Stimulated activated CD4-positive, alpha-beta T cell treated with anti-CD3 and anti-CD28 coated beads, Interleukin-15, amount 100 ng/mL, for 1 hour (primary cell): Measurements from ENCODE around the gene ANKRD44.

Experiments used
- DNase-seq, 2 donors: peaks; one replicate each; pipeline ENCODE4 v3.0.0-alpha.2; 2020; ENCODE audit warnings: low read depth in 1 of 2, low spot score in 1 of 2

The ANKRD44 gene

DNA sequence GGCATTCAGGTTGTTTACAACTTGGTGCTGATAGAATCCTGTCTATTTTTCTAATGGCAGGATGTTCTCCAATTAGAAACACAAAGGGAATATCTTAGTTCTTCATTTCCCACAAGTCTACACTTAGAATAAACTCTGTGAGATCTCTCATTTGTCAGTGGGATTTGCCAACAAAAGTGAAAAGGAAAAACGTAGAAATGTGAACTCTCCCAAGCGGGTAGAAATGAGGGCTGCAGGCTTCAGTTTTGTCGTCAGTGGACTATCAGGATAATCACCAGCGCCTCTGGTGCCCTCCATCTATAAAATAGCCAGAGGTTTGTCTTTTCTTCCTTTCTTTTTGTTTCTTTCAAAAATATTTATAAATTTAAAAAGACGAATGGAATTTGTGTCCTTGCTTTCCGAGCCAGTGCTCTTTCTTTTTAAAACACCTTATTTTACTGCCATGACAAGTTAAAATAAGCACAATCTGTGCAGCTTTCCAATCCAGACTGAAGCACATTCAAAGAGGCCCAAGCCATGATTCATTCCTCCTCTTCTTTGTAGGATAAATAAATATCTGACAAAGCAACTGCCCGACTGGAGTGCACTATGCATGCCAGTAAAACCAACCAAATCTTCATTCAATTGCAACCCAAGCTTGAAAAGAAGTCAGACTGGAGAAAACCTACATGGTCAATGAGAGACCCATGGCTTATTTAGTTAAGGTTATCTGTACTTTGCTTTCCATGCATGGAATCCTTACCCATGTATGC is 185.8 kb downstream of the ANKRD44 start:
- no peak for DNase-seq

DNA sequence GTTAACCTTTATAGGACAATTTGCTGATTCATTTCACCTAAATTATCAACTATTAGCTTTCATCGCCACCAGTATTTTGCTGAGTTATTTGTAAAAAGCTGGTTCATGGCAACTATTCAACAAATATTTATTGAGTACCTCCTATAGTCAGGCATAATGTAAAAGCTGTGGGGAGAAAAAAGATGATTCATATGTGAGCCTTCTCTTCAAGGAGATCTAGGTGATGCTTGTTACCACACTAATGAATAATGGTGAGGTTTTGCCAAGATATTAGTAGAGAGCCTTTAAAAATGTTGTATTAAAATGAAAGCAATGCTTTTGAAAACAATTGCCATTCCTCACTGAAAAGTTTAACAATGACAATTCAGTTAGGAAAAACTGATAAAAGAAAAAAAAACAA is 187.8 kb downstream of the ANKRD44 start:
- no peak for DNase-seq

DNA sequence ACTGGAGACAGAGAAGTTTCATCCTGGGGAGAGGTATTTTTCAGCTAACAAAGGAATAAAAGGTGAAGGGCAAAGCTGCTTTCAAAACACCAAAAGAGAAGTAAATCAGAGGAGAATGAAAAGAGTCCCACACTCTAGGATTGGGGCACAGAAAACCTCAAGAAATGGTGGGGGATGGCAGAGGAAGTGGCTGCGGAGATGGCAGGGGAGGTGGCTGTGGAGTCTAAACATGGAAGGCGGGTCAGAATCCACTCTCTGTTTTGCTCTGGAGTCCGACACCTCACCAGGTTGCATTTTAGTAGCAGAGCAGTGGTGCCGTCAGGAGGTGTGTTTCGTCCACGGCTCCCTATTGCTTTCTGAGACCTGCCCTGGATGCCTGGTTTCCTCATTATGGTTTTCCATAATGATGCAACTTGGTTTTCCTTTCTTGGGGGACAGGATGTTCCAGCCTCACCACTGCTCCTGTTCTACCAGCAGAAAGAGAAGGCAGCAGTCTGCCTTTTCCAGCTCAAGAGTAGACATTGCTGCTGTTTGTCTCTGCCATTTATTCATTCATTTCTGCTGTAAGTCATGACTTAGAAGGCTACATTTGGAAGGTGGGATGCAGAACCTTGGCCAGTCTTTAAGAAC is 188.7 kb downstream of the ANKRD44 start:
- no peak for DNase-seq

DNA sequence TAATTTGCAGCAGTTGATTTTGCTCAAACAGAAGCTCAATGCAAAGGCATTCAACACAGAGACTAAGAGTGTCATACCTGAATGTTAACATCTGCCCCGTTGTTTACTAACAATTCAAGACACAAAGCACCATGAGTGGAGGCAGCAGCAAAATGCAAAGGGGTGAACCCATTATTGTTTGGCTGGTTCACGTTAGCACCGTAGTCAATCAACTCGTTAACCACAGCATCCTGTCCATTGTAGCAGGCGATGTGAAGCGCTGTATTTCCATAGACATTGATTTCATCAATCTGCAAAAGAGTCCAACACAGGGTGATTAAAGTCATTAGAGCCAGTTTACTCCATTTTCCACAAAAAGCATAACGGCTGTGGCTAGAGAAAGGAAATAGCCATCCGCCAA is 189.3 kb downstream of the ANKRD44 start:
- no peak for DNase-seq

DNA sequence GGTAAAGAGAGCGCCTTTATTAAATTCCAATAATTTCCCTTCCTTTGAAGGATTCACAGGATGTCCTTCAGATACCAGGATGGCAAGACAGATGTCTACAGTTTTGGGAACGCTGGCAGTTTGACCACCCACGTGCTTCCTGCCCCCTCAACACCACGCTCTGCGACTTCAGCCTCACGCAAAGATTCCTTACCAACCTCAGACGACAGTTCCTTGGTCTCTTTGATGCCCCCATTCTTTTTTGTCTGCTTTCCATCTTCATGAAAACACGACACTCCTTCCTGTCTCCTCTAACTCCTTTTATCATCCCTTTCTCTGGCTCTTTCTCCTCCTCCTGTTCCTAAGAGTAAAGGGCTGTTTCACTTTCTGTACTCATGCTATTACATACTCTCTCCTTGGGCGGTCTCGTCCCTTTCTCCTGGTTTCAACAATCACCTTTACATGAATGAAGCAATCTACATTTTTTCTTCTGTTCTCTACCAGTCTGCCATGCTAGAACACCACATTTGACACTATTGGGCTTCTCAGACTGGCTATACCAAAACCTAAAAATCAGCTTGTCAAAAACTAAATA is 194.2 kb downstream of the ANKRD44 start:
- no peak for DNase-seq

DNA sequence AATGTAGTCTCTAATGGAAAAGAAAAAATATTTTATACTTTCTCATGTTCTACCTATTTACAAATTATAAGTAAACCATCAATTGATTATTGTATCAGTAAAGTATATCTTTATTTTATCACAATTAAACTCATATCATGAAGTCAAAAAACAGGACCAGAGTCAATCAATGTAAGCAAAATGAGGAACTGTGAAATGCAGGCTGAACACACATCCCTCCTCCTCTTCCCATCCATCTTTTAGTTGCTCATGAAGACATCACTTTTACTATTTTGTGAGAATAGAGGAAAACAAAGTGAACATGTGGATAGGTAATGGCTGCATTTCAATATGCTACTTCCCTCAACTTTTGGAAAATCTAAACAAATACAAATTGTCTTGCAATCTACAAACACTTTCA is 195.3 kb downstream of the ANKRD44 start:
- DNase-seq, result no peak

DNA sequence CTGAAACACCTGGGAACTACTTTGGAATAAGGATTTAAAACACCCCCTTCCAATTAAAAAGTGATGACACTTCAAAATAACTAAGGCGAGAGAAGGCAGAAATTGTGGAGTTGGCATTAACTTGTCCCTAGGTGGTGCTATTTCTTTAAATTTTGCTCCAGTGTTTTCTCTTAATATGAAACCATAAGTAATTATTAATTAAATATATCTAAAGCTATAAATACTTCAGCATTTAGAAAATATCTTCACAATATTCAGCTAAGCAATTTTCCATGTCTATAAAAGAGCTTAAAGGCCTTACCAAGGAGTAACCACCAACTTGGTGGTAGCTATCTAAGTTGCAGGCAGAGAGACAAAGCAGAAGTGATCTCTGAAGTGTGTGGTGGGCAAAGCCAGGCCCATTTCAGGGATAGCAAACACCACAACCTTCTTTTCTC is 197.3 kb downstream of the ANKRD44 start:
- DNase-seq, result no peak

DNA sequence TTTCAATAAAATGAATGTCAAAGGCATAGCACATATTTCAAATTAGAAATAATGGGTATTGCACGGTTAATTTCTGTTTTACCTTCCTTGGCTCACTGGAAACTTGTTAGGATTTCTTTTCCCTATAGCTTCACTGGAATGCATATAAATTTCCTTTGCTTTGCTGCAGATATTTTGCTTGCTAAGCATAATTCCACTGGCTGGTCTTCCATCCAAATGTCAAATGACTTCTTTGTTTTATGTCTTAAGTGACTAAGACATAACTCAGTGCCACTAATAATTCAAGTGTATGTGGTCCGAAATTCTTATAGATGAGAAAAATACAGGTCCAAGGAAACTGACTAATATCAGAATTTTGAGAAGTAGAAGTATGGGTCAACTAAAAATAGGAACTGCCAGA is 201.3 kb downstream of the ANKRD44 start:
- DNase-seq, result no peak

DNA sequence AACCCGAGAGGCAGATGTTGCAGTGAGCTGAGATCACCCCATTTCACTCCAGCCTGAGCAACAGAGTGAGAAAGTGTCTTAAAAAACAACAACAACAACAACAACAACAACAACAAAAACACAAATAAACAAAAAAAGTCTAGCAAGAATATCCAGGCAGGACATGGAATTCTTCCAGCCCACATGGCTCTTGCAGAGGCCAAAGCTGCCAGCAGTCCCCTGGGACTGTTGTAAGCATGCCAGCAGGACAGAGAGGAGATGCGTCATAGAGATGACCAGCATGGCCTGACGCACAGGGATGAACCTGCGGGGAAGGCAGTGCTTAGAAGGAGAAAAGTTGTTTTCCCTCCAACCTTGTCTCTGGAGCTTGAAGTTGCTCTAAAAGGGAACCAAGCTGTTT is 201.8 kb downstream of the ANKRD44 start:
- DNase-seq, result no peak

DNA sequence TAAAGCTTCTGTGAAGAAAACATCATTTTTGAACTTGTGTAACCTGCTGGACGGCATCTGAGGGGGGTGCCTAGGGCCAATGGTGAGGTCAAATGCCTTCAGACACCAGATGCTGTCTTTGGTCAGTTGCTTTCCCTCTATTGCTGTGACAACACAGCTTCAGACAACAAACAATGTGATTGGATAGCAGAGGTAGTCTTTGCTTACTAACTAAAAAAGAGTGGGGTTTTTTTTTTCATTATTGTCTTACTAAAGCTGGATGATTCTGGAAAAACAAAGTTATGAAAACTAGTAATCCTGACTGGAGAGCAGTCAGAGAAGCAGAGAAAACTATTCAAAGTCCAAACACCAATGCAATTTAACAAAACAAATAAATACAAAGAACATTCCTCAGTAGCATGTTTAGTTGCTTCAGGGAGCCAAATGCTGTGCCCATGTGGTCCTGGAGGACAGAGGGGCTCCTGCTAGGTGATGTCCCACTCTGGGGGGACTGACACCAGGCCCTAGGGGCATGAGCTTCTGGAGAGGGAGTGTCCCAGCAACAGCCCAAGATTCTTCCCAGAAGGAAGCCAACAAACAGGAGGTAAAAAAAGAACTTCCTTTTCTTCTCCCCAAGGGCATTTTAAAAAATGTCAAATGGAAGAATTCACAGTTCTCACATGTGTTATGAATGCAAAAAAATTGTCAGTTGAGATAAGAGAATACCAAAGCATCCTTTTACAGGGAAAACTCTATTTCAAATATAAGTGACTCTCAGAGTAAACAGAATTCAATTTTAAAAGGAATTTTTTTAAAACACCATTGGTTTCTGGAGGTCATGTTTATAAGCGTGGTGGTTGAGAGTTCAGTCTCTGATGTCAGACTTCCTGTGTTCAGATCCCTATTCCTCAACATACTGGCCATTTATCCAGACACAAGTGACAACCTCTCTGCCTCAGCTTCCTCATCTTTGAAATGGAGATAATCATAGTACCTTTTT is 203.0 kb downstream of the ANKRD44 start:
- DNase-seq, result no peak

DNA sequence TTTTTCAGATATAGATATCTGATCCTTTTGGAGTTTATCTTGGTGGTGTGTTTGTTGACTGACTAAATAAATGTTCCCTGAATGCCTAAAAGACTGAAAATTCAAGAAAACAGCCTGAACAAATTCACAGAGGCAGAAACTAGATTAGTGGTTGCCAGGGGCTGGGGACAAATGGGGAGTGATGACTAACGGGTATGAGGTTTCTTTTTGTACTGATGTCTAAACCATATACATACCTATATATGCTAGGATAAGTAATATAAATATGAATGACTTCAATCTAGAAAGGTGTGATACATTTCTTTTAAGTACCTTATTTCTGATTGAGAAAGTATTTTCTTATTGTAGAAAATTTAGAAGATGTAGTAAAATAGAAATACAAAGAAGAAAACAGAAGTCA is 207.2 kb downstream of the ANKRD44 start:
- DNase-seq, result no peak

DNA sequence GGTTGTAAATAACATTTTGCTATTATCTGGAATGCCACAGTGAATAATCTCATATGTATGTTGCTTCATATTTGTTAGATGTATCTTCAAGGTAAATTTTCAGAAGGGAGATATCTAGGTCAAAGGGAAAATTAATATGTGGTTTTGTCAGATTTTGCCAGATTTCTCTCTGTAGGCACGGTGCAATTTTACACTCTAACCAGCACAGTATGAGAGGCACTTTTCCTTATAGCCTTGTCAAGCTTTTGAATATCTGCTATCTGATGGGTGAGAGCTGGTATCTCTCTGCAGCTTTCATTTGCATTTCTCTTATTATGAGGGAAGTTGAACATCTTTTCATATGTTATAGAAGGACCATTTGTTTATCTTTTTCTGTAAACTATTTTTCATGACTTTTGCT is 208.3 kb downstream of the ANKRD44 start:
- DNase-seq, result no peak

DNA sequence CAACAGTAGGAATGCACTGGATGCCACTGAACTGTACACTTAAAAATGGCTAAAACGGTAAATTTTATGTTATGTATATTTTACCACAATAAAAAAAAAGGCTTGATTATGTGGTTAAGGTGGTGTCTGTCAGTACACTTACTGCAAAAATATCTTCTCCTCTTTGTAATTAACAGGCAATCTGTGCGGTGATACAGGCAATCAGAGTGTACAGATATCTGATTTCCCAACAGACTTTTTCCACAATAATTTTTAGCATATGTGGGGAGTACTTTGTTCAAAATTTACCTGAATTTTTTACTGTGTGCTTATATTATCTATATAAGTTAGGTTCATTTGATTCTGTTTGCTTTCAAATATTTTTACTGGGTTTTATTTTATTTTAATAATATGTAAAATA is 209.1 kb downstream of the ANKRD44 start:
- DNase-seq, result no peak

DNA sequence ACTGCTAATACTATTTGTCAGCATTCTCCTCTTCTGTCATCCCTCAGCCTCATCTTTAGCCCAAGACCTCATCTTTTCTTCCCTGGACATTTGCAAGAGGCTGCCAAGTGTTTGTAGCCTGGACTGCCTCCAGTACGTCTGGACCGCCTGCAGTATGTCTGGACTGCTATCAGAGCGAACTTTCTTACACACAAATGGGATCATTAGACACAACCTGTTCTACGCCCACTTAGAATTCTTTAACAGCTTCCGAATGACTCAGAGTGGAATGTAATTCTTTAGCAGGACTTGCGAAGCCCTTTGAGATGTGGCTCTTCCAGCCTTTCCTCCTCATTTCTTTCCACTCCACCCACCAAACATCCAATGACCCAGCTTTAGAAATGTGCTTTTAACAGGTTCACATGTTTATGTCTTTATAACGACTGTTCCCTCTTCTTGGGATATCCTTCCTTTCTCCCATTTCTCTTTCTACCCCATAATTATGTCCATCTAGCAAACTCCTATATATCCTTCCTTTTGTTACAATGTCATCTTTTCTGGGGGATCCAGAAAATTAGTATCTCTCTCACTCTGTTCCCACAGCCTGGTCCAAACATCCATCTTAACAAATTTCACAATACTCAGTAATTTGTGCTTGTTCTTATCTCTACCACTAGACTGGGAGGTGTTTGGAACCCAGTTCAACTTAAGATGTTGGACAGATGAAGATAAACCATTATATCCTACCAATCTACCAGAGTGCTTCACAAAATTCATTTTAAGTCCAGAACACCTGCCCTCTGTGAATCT is 212.8 kb downstream of the ANKRD44 start:
- no peak for DNase-seq

DNA sequence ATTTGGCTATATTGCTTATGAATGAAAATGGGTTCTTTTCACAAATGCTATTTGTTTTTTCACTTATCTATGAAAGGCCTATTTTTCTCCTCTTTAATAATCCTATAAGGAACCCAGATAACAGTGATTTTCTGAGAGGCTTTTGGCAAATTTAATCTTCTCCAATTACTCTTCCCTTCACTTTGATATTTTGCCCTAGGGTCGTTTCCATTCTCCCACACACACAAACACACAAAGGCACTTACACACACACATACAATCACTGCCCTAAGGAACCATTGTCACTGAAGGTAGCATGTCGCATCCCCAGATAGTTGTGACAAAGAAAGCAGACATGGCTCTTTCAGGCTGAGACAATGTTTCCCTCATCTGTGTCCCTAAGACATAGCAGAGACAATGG is 213.9 kb downstream of the ANKRD44 start:
- DNase-seq, result no peak

DNA sequence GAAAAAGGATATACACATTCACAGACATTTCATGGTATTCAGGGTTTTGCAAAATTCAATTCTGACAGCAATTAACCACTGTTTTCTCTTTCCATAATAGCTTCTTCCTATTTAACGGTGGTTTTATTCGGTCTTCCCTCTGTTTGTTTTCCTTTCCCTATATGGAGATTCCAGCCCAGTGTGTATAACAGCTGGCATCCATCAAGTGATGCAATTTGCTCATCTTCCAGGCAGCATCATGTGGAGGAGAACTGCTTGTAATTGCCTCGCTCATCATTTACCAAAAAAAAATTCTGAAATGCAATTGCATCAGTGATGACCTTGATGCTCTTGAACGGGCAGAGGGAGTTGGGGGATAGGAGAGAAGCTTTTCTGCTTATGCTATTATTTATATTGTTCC is 218.1 kb downstream of the ANKRD44 start:
- no peak for DNase-seq

DNA sequence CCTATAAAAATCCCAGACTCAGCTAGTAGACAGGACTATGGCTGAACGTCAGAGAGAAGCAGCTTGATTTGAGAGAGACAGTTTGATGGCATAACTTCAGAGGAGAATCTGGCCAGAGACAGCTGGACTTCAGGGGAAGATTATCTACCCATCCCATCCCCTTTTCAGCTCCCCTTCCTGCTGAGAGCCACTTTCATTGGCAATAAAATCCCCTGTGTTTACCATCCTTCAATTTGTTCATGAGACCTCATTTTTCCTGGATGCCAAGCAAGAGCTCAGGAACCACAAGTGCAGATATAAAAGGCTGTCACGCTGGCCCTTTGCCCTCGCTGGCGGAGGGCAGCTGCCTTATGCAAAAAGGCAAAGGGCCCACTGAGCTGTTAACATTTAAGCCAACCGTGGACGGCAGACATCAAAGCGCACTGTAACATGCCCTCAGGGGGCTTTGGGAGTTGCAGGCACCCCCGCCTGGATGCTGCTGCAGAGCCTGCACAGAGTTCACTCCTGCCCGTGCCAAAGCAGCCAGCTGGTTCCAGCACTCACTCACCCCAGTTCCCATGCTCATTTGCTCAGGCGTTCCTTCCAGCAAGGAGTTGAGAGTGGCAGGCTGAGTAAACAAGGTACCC is 219.7 kb downstream of the ANKRD44 start:
- no peak for DNase-seq

DNA sequence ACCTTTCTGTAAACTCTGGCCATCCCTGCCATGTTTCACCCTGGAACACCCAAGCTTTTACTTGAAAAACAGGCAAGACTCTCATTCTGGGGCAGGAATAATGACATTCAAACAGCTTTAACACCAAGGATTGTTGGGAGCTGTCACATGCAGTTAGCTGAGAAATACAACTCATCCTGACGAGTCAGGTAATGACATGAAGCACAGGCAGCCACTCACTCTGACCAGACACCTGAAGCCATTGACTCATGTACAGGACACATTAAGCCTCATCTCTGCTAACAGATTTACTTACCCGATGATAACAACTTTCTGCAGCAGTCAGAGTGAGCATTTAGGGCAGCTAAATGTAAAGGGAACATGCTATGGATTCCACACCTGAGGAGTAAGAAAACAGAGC is 220.9 kb downstream of the ANKRD44 start:
- DNase-seq, result no peak

DNA sequence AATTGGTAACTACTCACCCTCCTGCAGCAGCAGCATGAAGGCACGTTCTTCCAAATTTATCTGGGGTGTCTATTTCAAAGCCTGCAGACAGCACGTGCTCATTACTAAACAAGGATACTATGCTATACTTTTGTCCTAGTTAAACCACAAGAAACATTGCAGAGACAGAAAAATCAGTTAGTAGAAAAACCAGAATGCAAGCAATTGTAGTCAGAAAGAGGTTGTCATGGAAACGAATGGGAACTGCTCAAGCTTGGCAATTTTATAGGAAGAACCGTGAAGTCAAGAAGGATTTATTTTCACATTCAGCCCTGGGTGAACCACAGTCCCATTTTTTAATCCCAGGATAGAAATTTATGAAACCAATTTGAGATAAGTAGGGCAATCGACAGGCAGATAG is 221.9 kb downstream of the ANKRD44 start:
- DNase-seq, result no peak

DNA sequence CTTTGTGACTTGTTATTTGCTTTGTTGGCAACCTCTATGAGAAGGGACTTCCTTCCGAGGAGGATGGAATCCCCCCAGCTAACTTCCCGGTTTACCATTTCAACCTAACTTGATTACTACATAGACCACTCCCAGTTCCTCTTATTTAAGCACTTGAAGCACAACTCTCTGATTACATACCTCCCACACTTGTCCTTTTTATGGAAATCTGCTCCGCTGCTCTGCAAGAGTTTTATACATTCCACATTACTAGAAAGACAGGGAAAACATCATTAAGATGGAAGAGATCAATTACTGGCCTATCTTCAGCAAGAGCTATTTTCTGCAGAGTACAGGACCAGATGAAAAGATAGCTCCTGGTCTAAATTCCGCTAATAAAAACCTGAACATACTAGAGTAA is 224.1 kb downstream of the ANKRD44 start:
- DNase-seq, result no peak
